Activated CD4-positive, alpha-beta T cell treated with anti-CD3 and anti-CD28 coated beads, Interleukin-2, amount 10 ng/mL, durations not matched to agents 7 days and 5 days (primary cell): Measurements from ENCODE around the gene MAB21L2. TPM values are rescaled to one million over a fixed set of nuclear protein-coding genes. Genes with fewer than 3 reads are reported as not detected.

Experiments used
- CTCF ChIA-PET: fragments of 350-600 bp; sonication (Branson Sonifier 250); formaldehyde crosslinking; loops from one replicate; lab custom pipeline; 2021; ENCODE audit warnings: antibody characterized with exemption; lab: Charles Lee
- POLR2A ChIA-PET: fragments of 350-600 bp; sonication (Branson Sonifier 250); formaldehyde crosslinking; loops from one replicate; lab custom pipeline; 2021; ENCODE audit warnings: antibody characterized with exemption; lab: Charles Lee
- DNase-seq: peaks from one replicate; pipeline ENCODE4 v3.0.0-alpha.2; 2020
- H3K27ac Mint-ChIP-seq: one replicate; pipeline ENCODE4 v1.8.0; 2021; ENCODE audit warnings: mild to moderate bottlenecking, moderate library complexity, mixed read lengths
- H3K27me3 Mint-ChIP-seq: one replicate; pipeline ENCODE4 v1.8.0; 2021; ENCODE audit warnings: mixed read lengths
- H3K36me3 Mint-ChIP-seq: one replicate; pipeline ENCODE4 v1.8.0; 2021; ENCODE audit warnings: low read depth, mixed read lengths
- H3K4me1 Mint-ChIP-seq: one replicate; pipeline ENCODE4 v1.8.0; 2021; ENCODE audit warnings: mixed read lengths
- H3K4me3 Mint-ChIP-seq: one replicate; pipeline ENCODE4 v1.8.0; 2021; ENCODE audit warnings: mild to moderate bottlenecking, moderate library complexity, mixed read lengths
- H3K9me3 Mint-ChIP-seq: one replicate; pipeline ENCODE4 v1.8.0; 2021; ENCODE audit warnings: mixed read lengths
- total RNA-seq, 2 experiments: library from RNA; stranded (reverse); gene quantifications; one replicate each; pipeline ENCODE4 v1.2.3, GENCODE V29; 2021

The MAB21L2 gene
- total RNA-seq, 2 experiments from 2014 or later: not detected

DNA sequence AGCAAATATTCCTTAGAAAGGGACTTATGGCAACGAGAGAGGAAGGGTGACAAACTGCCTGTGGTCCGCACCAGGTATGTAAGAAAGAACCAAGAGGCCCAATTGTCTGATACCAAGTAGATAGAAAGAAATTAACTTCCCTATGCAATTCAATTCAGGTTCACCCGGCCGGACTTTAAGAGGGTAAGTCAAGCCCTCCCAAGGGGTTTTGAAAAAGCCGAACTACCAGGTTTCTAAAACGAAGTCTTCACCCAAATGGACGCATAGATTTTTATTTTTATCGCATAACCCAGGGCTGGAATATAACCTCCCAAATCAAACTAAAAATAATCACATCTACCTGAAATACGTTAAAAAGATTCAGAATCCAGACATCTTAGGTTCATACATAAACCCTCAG, 1.6 kb upstream of the MAB21L2 start:
- Mint-ChIP-seq H3K4me3 (no peak overlapping the region), H3K27me3 (no peaks in the 10 kb centered on the region), H3K9me3 (peaks cover 16% of the 10 kb centered on the region), H3K4me1 (no peaks in the 10 kb centered on the region), H3K27ac (no peak overlapping the region), H3K36me3 (peaks cover 39% of the 10 kb centered on the region)
- ChIA-PET CTCF (no interaction called here), POLR2A (no interaction called here)
- DNase-seq: no peak

DNA sequence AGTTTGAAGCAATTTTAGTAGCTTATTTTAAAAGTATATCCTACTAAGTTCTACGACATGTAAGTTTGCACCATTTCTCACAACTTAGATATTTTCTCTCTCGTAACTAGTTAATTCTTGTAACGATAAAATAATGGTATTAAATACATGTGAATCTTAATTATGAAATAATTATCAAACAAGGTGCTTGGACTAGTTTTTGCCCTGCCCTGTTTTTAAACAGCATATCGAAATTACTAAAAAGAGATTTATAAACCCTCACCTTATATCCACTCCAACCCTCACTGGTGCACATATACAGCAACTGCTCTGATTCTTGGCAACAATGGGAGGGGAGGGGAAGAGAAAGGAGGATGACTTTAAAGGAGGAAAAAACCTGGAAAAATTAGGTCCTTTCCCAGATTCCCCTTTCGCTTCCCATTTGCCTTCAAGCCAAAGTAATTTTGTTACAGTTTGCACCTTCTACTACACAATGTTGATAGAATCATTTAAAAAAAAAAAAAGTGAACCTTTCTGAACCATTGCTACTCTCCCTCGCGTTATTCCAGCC, 820 bp upstream of the MAB21L2 start:
- Mint-ChIP-seq H3K27me3 (no peaks in the 10 kb centered on the region), H3K36me3 (peaks cover 39% of the 10 kb centered on the region), H3K27ac (no peak overlapping the region), H3K9me3 (peaks cover 16% of the 10 kb centered on the region), H3K4me1 (no peaks in the 10 kb centered on the region), H3K4me3 (no peak overlapping the region)
- DNase-seq: no peak
- ChIA-PET CTCF (no interaction called here), POLR2A (no interaction called here)

DNA sequence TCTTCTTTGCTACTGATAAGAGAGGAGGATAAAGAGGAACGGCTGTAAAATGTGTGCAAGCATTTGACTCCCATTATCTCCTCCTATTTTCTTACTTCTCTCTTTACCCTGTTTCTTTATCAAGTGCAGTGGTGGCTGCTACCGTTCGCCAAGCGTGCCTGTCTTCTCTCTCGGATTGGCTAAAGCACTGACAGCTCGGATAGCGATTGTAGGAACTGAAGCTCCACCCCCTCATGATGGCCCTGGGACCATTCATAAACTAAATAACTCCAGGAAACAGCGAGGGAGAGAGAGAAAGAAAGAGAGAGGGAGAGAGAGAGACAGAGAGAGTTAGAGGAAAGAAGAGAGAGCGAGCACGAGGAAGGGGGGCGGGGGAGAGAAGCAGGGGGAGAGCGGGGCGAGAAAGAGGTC, 305 bp upstream of the MAB21L2 start:
- no peak for DNase-seq
- POLR2A ChIA-PET: no interaction called here
- H3K9me3 Mint-ChIP-seq: peaks cover 16% of the 10 kb centered on the region
- no peak overlapping the region for H3K27ac Mint-ChIP-seq
- peaks cover 39% of the 10 kb centered on the region for H3K36me3 Mint-ChIP-seq
- H3K4me1 Mint-ChIP-seq: no peaks in the 10 kb centered on the region
- H3K27me3 Mint-ChIP-seq: no peaks in the 10 kb centered on the region
- CTCF ChIA-PET: no interaction called here
- H3K4me3 Mint-ChIP-seq: no peak overlapping the region

DNA sequence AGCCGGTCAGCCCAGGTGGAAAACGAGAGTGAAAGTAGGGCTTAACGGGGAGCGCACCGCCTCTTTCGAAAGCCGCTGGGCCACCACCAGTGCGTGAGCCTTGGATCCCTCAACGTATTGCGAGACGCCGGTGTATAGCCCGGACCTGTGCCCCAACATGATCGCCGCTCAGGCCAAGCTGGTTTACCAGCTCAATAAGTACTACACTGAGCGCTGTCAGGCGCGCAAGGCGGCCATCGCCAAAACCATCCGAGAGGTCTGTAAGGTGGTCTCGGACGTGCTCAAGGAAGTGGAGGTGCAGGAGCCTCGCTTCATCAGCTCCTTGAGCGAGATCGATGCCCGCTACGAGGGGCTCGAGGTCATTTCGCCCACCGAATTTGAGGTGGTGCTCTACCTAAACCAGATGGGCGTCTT, 929 bp downstream of the MAB21L2 start:
- Mint-ChIP-seq H3K27me3 (no peaks in the 10 kb centered on the region), H3K27ac (no peak overlapping the region), H3K4me3 (no peak overlapping the region), H3K9me3 (peaks cover 16% of the 10 kb centered on the region), H3K36me3 (peaks cover 39% of the 10 kb centered on the region), H3K4me1 (no peaks in the 10 kb centered on the region)
- no peak for DNase-seq
- CTCF ChIA-PET: no interaction called here
- POLR2A ChIA-PET: no interaction called here

DNA sequence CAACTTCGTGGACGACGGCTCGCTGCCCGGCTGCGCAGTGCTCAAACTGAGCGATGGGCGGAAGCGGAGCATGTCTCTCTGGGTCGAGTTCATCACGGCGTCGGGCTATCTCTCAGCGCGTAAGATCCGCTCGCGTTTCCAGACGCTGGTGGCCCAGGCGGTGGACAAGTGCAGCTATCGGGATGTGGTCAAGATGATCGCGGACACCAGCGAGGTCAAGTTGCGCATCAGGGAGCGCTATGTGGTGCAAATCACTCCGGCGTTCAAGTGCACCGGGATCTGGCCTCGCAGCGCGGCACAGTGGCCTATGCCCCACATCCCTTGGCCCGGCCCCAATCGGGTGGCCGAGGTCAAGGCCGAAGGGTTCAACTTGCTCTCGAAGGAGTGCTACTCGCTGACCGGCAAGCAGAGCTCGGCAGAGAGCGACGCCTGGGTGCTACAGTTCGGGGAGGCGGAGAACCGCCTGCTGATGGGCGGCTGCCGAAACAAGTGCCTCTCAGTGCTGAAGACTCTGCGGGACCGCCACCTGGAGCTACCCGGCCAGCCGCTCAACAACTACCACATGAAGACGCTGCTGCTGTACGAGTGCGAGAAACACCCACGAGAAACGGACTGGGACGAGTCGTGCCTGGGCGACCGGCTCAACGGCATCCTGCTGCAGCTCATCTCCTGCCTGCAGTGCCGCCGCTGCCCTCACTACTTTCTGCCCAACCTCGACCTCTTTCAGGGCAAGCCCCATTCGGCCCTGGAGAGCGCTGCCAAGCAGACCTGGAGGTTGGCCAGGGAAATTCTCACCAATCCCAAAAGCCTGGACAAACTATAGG, 1.5 kb downstream of the MAB21L2 start:
- H3K9me3 Mint-ChIP-seq: peaks cover 16% of the 10 kb centered on the region
- no peaks in the 10 kb centered on the region for H3K4me1 Mint-ChIP-seq
- no peak for DNase-seq
- peaks cover 41% of the 10 kb centered on the region for H3K36me3 Mint-ChIP-seq
- H3K4me3 Mint-ChIP-seq: no peak overlapping the region
- POLR2A ChIA-PET: no interaction called here
- CTCF ChIA-PET: no interaction called here
- H3K27me3 Mint-ChIP-seq: no peaks in the 10 kb centered on the region
- no peak overlapping the region for H3K27ac Mint-ChIP-seq

DNA sequence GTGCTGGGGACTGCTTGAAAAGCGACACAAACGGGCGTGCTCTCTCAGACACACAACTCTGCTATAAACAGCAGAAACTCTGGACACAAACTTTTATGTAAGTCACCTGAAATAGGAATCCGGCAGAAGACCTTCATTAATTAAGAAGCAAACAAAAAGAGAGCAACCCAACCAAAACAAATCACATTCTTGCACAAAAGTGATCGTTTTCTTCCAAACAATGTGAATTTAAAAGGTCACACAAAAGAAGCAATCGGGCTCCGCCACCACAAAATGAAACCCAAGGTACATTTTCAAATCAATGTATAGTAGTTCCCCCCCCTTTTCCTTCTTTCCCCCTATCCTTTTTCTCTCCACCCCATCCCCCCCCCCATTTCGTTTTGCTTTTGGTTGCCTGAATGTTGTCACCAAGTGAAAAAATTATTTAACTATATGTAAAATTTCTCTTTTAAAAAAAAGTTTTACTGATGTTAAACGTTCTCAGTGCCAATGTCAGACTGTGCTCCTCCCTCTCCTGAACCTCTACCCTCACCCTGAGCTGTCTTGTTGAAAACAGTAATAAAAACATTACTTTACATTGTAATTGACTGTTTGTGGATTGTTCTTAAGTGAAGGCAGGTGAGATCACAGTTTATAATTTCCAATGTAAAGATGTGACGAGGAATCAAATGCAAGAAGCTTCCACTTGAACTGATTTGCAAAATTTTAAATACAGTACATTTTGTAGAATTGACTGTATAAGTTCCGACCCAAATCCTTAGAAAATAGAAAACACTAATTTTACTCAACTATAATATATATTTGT, 2.4 kb downstream of the MAB21L2 start:
- peaks cover 16% of the 10 kb centered on the region for H3K9me3 Mint-ChIP-seq
- H3K4me3 Mint-ChIP-seq: no peak overlapping the region
- H3K4me1 Mint-ChIP-seq: no peaks in the 10 kb centered on the region
- DNase-seq: no peak
- CTCF ChIA-PET: no interaction called here
- peaks cover 41% of the 10 kb centered on the region for H3K36me3 Mint-ChIP-seq
- H3K27ac Mint-ChIP-seq: no peak overlapping the region
- no peaks in the 10 kb centered on the region for H3K27me3 Mint-ChIP-seq
- POLR2A ChIA-PET: no interaction called here

DNA sequence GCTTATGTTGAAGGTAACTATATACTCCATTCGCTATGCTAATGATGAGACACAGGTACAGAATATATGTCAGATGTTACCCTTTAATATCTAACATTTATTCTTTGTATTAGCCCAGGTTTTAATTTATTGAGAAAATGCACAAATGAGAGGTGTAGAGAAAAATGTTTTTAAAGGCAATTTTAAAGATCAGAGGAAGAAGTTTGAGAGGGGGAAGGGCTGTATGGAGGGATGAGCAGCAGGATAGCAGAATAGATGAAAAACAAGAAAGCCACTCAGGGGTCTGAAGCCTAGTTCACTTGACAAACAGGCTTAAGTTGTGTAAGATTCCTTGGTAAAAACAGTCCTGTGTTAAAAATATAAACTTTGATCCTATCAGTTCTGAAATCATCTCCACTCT, 3.7 kb downstream of the MAB21L2 start:
- POLR2A ChIA-PET: no interaction called here
- no peak overlapping the region for H3K4me3 Mint-ChIP-seq
- H3K27ac Mint-ChIP-seq: no peak overlapping the region
- peaks cover 32% of the 10 kb centered on the region for H3K36me3 Mint-ChIP-seq
- no peak for DNase-seq
- CTCF ChIA-PET: no interaction called here
- H3K4me1 Mint-ChIP-seq: no peaks in the 10 kb centered on the region
- peaks cover 11% of the 10 kb centered on the region for H3K9me3 Mint-ChIP-seq
- H3K27me3 Mint-ChIP-seq: no peaks in the 10 kb centered on the region

DNA sequence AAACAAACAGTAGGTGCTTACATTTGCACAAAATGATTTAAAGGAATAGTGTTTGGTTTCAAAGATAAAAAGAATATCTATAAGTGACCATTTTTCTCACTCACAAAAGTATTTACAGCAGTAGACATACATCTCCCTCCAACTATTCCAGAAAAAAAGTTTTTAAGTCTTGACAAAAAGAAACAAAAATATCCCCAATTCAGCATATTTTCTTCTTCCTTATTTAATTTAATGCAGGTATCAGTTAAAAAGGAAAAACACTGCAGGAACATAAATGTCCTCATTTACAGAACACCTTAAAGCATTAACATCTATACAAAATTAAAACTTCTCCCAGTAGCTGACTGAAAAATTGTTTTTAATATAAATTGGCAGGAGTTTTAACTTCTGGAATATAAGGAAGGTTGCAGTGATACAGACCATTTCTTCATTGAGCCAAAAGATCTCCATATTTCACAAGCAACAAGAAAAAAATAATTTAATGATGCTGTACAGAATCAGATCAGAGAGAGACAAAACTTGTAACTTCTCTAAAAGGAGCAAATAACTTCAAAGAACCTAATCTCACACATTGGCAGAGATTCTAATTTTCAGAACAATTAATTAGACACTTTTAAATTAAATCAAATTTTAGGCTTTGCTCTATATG, 4.3 kb downstream of the MAB21L2 start:
- Mint-ChIP-seq H3K27ac (no peak overlapping the region), H3K36me3 (peaks cover 31% of the 10 kb centered on the region), H3K4me3 (no peak overlapping the region), H3K27me3 (no peaks in the 10 kb centered on the region), H3K4me1 (no peaks in the 10 kb centered on the region), H3K9me3 (peaks cover 10% of the 10 kb centered on the region)
- ChIA-PET CTCF (no interaction called here), POLR2A (no interaction called here)
- no peak for DNase-seq

DNA sequence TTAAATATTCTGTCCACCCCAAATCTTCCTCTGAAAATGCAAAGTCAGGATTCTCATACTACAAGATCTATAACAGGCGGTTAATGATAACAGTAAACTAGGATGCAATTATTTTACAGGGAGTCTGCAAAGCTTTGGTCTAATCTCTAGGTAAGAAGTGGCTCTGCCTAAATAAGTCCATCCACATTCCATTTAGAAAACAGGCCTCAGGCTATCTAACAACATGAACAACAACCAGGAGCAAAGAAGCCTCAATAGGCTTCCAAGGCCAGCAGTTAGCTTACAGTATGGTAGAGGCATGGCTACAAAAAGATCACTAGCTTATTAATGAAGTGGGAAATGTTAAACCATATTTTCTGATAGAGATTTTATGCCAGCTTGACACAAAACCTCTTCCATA, 6.4 kb downstream of the MAB21L2 start:
- CTCF ChIA-PET: no interaction called here
- H3K4me3 Mint-ChIP-seq: no peak overlapping the region
- POLR2A ChIA-PET: no interaction called here
- H3K27ac Mint-ChIP-seq: no peak overlapping the region
- no peaks in the 10 kb centered on the region for H3K4me1 Mint-ChIP-seq
- H3K36me3 Mint-ChIP-seq: peaks cover 18% of the 10 kb centered on the region
- no peaks in the 10 kb centered on the region for H3K27me3 Mint-ChIP-seq
- DNase-seq: no peak
- peaks cover 3% of the 10 kb centered on the region for H3K9me3 Mint-ChIP-seq

DNA sequence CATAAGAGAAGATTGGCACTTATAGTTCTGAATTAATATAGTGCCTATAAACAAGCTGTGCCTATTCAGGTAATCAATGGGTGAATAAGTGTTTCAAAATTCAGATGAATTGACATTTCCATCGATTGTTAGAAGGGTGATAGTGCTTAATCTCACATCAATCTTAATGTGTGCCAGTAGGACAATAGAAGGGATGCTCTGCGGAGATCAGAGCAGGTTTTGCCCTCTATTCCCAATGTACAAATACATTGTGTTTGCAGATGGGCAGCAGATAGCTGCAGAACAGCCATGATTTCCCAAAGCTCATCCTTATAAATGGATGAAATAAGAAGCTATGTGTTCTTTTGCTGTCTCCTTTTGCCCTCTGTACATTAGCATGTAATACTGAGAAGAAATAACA, 7.2 kb downstream of the MAB21L2 start:
- DNase-seq: no peak
- H3K27ac Mint-ChIP-seq: no peak overlapping the region
- no peaks in the 10 kb centered on the region for H3K27me3 Mint-ChIP-seq
- H3K4me1 Mint-ChIP-seq: no peaks in the 10 kb centered on the region
- peaks cover 10% of the 10 kb centered on the region for H3K36me3 Mint-ChIP-seq
- H3K9me3 Mint-ChIP-seq: no peaks in the 10 kb centered on the region
- no peak overlapping the region for H3K4me3 Mint-ChIP-seq
- ChIA-PET POLR2A (no interaction called here), CTCF (interaction anchor here (0.7 kb wide), 1 partner anchor 482 kb away, joined by 3 read pairs; no protein-coding TSS in a partner anchor)

DNA sequence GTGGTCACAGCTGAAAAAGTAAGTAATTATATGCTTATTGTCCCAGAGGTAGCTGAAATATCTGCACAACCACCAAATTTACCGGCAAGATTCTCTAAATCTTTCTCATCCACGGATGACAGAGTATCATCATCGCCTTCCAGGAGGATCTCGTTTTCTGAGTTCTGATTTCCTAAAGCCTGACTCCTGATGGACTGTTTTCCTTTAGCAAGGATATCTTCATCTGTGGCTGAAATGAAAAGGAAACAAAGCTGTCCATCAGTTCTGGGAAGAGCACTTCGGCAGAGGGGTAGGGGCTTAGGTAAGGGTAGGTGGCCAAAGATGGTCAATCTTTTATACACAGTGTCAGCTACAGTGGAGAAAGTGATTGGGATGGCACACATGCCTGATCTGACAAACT, 8.7 kb downstream of the MAB21L2 start:
- no peaks in the 10 kb centered on the region for H3K9me3 Mint-ChIP-seq
- no peaks in the 10 kb centered on the region for H3K27me3 Mint-ChIP-seq
- no peak overlapping the region for H3K27ac Mint-ChIP-seq
- ChIA-PET CTCF (no interaction called here), POLR2A (no interaction called here)
- no peaks in the 10 kb centered on the region for H3K4me1 Mint-ChIP-seq
- no peak for DNase-seq
- no peak overlapping the region for H3K4me3 Mint-ChIP-seq
- peaks cover 5% of the 10 kb centered on the region for H3K36me3 Mint-ChIP-seq

DNA sequence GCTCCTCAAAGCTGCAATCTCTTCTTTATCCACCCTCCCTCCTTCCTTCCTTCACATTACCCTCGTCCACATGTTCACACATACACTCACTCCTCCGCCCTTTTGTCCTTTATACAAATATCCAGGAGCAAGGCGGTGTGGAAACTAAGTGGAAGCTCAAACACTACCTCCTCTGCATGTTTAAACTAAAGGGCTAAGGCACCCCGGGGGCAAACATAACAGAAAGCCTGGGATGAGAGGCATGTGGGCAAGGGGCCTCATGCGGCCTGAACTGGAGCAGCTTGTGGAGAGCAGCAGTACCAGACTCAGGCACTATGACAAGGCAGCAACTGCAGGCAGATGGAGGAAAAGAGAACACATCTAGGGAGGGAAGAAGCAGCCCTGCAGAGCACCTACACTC, 9.5 kb downstream of the MAB21L2 start:
- CTCF ChIA-PET: interaction anchor here (2.0 kb wide), 1 partner anchor 41 kb away, joined by 4 read pairs; no protein-coding TSS in a partner anchor
- no peak overlapping the region for H3K27ac Mint-ChIP-seq
- DNase-seq: no peak
- H3K36me3 Mint-ChIP-seq: peaks cover 5% of the 10 kb centered on the region
- H3K27me3 Mint-ChIP-seq: no peaks in the 10 kb centered on the region
- no peaks in the 10 kb centered on the region for H3K9me3 Mint-ChIP-seq
- POLR2A ChIA-PET: no interaction called here
- H3K4me1 Mint-ChIP-seq: no peaks in the 10 kb centered on the region
- no peak overlapping the region for H3K4me3 Mint-ChIP-seq

DNA sequence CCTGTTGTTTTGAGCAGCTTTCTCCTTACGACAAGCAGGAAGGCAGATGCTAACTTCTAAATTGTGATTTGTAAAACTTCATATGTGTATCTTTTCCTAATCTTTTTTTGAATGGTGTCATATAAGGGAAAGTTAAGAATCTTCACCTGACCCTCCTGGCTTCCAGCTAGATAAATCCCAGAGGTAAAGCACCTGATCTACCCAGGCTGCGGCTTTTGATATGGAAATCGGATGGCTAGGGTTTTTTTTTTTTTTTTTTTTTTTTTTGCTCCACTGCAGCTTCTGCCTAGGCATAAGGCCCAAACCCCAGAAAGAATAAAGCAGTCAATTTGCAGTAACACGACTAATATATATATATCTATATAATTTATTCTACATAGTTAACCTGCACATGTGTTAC, 10.0 kb downstream of the MAB21L2 start:
- no peak overlapping the region for H3K4me3 Mint-ChIP-seq
- ChIA-PET POLR2A (no interaction called here), CTCF (interaction anchor here (2.0 kb wide), 1 partner anchor 40 kb away, joined by 4 read pairs; no protein-coding TSS in a partner anchor)
- H3K4me1 Mint-ChIP-seq: no peaks in the 10 kb centered on the region
- no peaks in the 10 kb centered on the region for H3K27me3 Mint-ChIP-seq
- peaks cover 5% of the 10 kb centered on the region for H3K36me3 Mint-ChIP-seq
- H3K9me3 Mint-ChIP-seq: no peaks in the 10 kb centered on the region
- H3K27ac Mint-ChIP-seq: no peak overlapping the region
- no peak for DNase-seq
